Mucosa of descending colon (tissue), 3 donors: ENCODE measurements around the gene ZNF565. TPM values are rescaled to one million over a fixed set of nuclear protein-coding genes. Genes with fewer than 3 reads are reported as not detected.
"Not testable (repeated sequence)": the region's sequence is repeated elsewhere in the genome, so short reads cannot be mapped to it uniquely, and the experiment has no call there.

ENCODE experiments used
- ATAC-seq: fragments of 200-7000 bp; cut with Tn5 transposase; one replicate; pipeline ENCODE4 v1.9.1; 2020; ENCODE audit warnings: mild to moderate bottlenecking, moderate library complexity
- DNase-seq, 3 donors: peaks; one replicate each; pipeline ENCODE4 v3.0.0-alpha.2; 2020
- H3K36me3 ChIP-seq: fragments of 200-600 bp; one replicate; pipeline ENCODE4 v1.8.0; 2021; ENCODE audit warnings: low read depth, mild to moderate bottlenecking
- H3K4me1 ChIP-seq: fragments of 200-600 bp; one replicate; pipeline ENCODE4 v1.8.0; 2021; ENCODE audit warnings: low read depth, mild to moderate bottlenecking
- H3K4me3 ChIP-seq: fragments of 200-600 bp; one replicate; pipeline ENCODE4 v1.8.0; 2021; ENCODE audit warnings: mild to moderate bottlenecking
- H3K9me3 ChIP-seq: fragments of 200-600 bp; one replicate; pipeline ENCODE4 v1.8.0; 2021; ENCODE audit warnings: mild to moderate bottlenecking
- intact Hi-C, 2 donors: fragments of 100-400 bp; cut with DNase I in 1 of 2; cut with micrococcal nuclease in 1 of 2; formaldehyde crosslinking; loops; one replicate each; pipeline versions ENCODE4 v1.11.0 to v1.11.1; 2022; cut with DNase I, micrococcal nuclease
- total RNA-seq, 3 donors: library from RNA; stranded (reverse); fragmentation: NEBNext Ultra II Directional in 2 of 3; extraction: Animal tissue kit (Norgen Biotek cat#: 25700) in 2 of 3; gene quantifications; one replicate each; pipeline versions ENCODE4 v1.2.1 to v1.2.4, GENCODE V29; 2021 to 2023
- TF ChIP-seq, protein P1 (sequence below): fragments of 200-600 bp; IDR thresholded peaks from one replicate; pipeline ENCODE4 v1.8.0; 2022; ENCODE audit warnings: antibody characterized with exemption, mild to moderate bottlenecking
- donor health status: DM: no; HTN: no; CAD: no; lungs with moderate emphysema.
- donor health status: DM: no; HTN: no; CAD: no.
- donor health status: DM: no; HTN: yes; CAD: no.

Gene ZNF565
- total RNA-seq, 3 donors from 2014 or later, result 2.9 to 7.8 (median 3.1) TPM

DNA sequence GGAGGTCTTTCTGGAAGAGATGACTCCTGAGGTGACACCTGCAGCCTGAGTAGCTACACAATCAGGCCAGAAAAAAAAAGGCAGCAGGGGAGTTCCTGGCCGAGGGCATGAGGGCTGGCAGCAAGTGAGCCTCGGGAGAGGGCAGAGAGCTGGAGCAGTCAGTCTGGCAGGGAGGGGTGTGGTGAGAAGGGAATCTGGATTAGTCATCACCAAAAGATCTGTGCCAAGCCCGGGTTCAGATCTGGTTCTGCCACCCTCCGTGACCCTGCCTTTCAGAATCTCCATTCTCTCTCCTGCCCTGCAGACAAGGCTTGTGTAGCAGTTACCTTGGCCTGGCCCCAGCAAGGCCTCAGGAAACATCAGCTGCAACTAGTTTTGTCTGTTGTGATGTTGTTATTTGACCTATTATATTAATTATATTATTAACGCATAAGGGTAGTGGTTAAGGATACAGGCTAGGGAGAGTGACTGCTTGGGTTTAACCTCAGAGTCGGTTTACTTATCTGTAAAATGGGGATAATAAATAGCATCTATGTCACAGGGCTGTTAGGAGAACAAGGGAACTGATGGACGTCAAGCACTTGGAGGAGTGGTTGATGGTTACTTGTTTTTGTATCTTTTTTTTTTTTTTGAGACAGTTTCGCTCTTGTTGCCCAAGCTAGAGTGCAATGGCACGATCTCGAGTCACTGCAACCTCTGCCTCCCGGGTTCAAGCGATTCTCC is 77.3 kb downstream of the ZNF565 start:
- Histone ChIP-seq H3K36me3 (no peaks in the 10 kb centered on the region), H3K4me3 (no peak overlapping the region), H3K4me1 (peaks cover 12% of the 10 kb centered on the region), H3K9me3 (no peaks in the 10 kb centered on the region)
- TF ChIP-seq, protein P1, sequence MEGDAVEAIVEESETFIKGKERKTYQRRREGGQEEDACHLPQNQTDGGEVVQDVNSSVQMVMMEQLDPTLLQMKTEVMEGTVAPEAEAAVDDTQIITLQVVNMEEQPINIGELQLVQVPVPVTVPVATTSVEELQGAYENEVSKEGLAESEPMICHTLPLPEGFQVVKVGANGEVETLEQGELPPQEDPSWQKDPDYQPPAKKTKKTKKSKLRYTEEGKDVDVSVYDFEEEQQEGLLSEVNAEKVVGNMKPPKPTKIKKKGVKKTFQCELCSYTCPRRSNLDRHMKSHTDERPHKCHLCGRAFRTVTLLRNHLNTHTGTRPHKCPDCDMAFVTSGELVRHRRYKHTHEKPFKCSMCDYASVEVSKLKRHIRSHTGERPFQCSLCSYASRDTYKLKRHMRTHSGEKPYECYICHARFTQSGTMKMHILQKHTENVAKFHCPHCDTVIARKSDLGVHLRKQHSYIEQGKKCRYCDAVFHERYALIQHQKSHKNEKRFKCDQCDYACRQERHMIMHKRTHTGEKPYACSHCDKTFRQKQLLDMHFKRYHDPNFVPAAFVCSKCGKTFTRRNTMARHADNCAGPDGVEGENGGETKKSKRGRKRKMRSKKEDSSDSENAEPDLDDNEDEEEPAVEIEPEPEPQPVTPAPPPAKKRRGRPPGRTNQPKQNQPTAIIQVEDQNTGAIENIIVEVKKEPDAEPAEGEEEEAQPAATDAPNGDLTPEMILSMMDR, result no peak
- intact Hi-C loops, result no loop called here
- peak in 2 of 3 donors; percentile 73 for DNase-seq
- peak; percentile 47 for ATAC-seq

DNA sequence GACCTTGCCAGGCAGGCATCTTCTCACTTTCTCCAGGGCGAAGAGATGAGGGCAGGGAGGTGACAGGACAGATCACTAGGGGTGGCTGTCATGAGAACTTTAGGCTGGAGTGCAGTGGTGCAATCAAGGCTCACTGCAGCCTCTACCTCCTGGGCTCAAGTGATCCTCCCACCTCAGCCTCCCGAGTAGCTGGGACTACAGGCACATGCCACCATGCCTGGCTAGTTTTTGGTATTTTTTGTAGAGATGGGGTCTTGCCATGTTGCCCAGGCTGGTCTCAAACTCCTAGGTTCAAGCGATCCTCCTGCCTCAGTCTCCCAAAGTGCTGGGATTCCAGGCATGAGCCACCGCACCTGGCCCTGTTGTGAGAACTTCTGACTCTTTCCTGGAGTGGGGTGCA is 79.6 kb downstream of the ZNF565 start:
- intact Hi-C loops, DNase-seq, H3K36me3 ChIP-seq, H3K9me3 ChIP-seq, H3K4me3 ChIP-seq, ATAC-seq, H3K4me1 ChIP-seq: not testable (repeated sequence)

Other genes starting within 250 kb of the ZNF565 start
- gene SDHAF1, start 219.5 kb downstream of the ZNF565 start, total RNA-seq, result 10 to 100 TPM; 18.1 to 22.0 (median 19.1) TPM
- 1 to 10 TPM; 3.5 to 7.9 (median 6.9) TPM for gene SYNE4, start 205.9 kb downstream of the ZNF565 start, total RNA-seq
- 10 to 100 TPM; 20.2 to 24.1 (median 22.0) TPM for gene ALKBH6, start 200.5 kb downstream of the ZNF565 start, total RNA-seq
- gene CLIP3, start 181.8 kb downstream of the ZNF565 start, total RNA-seq, result 10 to 100 TPM in 1 of 3 donors, 1 to 10 TPM in 2; 4.6 to 68.9 (median 8.1) TPM
- gene THAP8, start 160.4 kb downstream of the ZNF565 start, total RNA-seq, result 10 to 100 TPM in 1 of 3 donors, 1 to 10 TPM in 2; 3.7 to 10.1 (median 4.4) TPM
- gene WDR62, start 159.8 kb downstream of the ZNF565 start, total RNA-seq, result 1 to 10 TPM; 1.6 to 4.1 (median 1.9) TPM
- not detected for gene OVOL3, start 103.5 kb downstream of the ZNF565 start, total RNA-seq
- gene POLR2I, start 99.8 kb downstream of the ZNF565 start, total RNA-seq, result 10 to 100 TPM; 42.7 to 66.4 (median 47.4) TPM
- 100 to 1,000 TPM in 1 of 3 donors, 10 to 100 TPM in 2; 81.9 to 106 (median 90.8) TPM for gene TBCB, start 99.2 kb downstream of the ZNF565 start, total RNA-seq
- 100 to 1,000 TPM; 501 to 878 (median 756) TPM for gene CAPNS1, start 74.6 kb downstream of the ZNF565 start, total RNA-seq
- 100 to 1,000 TPM in 1 of 3 donors, 10 to 100 TPM in 1, 1 to 10 TPM in 1; 6.0 to 115 (median 11.3) TPM for gene COX7A1, start 62.2 kb downstream of the ZNF565 start, total RNA-seq
- 10 to 100 TPM; 32.8 to 45.9 (median 40.7) TPM for gene ZNF146, start 441 bp upstream of the ZNF565 start, total RNA-seq
- 1 to 10 TPM; 3.4 to 7.5 (median 5.0) TPM for gene ZFP14, start 164.5 kb upstream of the ZNF565 start, total RNA-seq
- gene ZFP82, start 204.0 kb upstream of the ZNF565 start, total RNA-seq, result 1 to 10 TPM; 1.1 to 5.3 (median 1.2) TPM